GM10266 (cell line): ENCODE data around the gene PPP1R1B.

Experiments
- DNase-seq: peaks from one replicate; pipeline ENCODE4 v3.0.0; 2012; ENCODE audit errors: extremely low spot score
- CTCF ChIP-seq: IDR thresholded peaks from 2 replicates; pipeline ENCODE4 v1.5.1; 2012; ENCODE audit warnings: mild to moderate bottlenecking, low read depth; ENCODE audit not compliant: control insufficient read depth, insufficient read depth; ENCODE audit errors: missing control alignments

PPP1R1B gene

GRCh38 chr17:39626171-39627046, at the start of gene PPP1R1B:
TSS of gene PPP1R1B (plus strand) at chr17:39626952. CDS start at chr17:39627393, 441 bp downstream.
- no peak for TF ChIP-seq CTCF
- DNase-seq, result no peak

- no peak for TF ChIP-seq CTCF
- DNase-seq, result no peak
Measured at GRCh38 chr17:39578272-39578671, 48.5 kb upstream of the PPP1R1B start.

GRCh38 chr17:39579318-39580081, 47.3 kb upstream of the PPP1R1B start:
- DNase-seq, result no peak
- no peak for TF ChIP-seq CTCF

GRCh38 chr17:39580082-39580468, 46.7 kb upstream of the PPP1R1B start:
- no peak for TF ChIP-seq CTCF
- DNase-seq, result no peak

GRCh38 chr17:39581071-39581758, 45.5 kb upstream of the PPP1R1B start:
- no peak for TF ChIP-seq CTCF

GRCh38 chr17:39581759-39582085, 45.0 kb upstream of the PPP1R1B start:
- no peak for DNase-seq
- TF ChIP-seq CTCF, result no peak

More at GRCh38 chr17:39581071-39581758, 45.5 kb upstream of the PPP1R1B start:
- no peak for DNase-seq
